HepG2 (cell line): ENCODE measurements around the gene RAD51. TPM values are rescaled to one million over a fixed set of nuclear protein-coding genes. Genes with fewer than 3 reads are reported as not detected.

Experiments
- ATAC-seq: fragments of 200-7000 bp; cut with Tn5 transposase; 3 replicates; pipeline ENCODE4 v1.9.1; 2020; ENCODE audit warnings: mild to moderate bottlenecking, moderate library complexity
- BruUV-seq: library from RNA; stranded (reverse); fragments of 400-500 nt; replicated peaks from 2 replicates; lab custom pipeline; 2021; lab: Mats Ljungman, UMichigan
- CTCF ChIA-PET: fragments of 300-600 bp; formaldehyde crosslinking; extraction: SDS; loops from one replicate; lab custom pipeline; 2021; ENCODE audit warnings: low total read pairs, inconsistent platforms, low intra/inter-chr PET ratio; lab: Yijun Ruan, JAX
- POLR2A ChIA-PET: fragments of 350-600 bp; sonication (Branson Sonifier 250); formaldehyde crosslinking; loops from one replicate; lab custom pipeline; 2020; ENCODE audit warnings: antibody characterized with exemption, inconsistent platforms; lab: Yijun Ruan, JAX
- DNase-seq: peaks from one replicate; pipeline ENCODE4 v3.0.0-alpha.2; 2015; ENCODE audit warnings: low spot score
- FAIRE-seq: peaks from 3 replicates; lab custom pipeline; 2011; peaks lifted over from hg19 to GRCh38; lab: Jason Lieb, UNC
- H2AFZ ChIP-seq: one replicate; pipeline ENCODE4 v1.6.1; 2011; ENCODE audit warnings: low read length, inconsistent platforms
- H3K27ac ChIP-seq: fragments of 300-600 bp; 3 replicates; pipeline ENCODE4 v1.8.0; 2011; ENCODE audit warnings: mixed run types, mild to moderate bottlenecking, mixed read lengths, low read length, inconsistent platforms; ENCODE audit not compliant: insufficient read depth; ENCODE audit errors: extremely low read length
- H3K27me3 ChIP-seq, 2 experiments: fragments of 200-600 bp in 1 of 2; 2 replicates in 1 of 2; 3 replicates in 1 of 2; pipeline versions ENCODE4 v1.6.0 to v1.8.0; 2011; ENCODE audit warnings: low read length in 2 of 2, mild to moderate bottlenecking in 2 of 2, moderate library complexity in 2 of 2, inconsistent platforms in 1 of 2; ENCODE audit not compliant: insufficient read depth in 2 of 2, control insufficient read depth in 1 of 2
- H3K36me3 ChIP-seq, 2 experiments: fragments of 200-600 bp in 1 of 2; replicated peaks in 1 of 2; 2 replicates in 1 of 2; 3 replicates in 1 of 2; pipeline versions ENCODE4 v1.5.1 to v1.8.0; 2011; ENCODE audit warnings: low read length in 2 of 2, inconsistent platforms in 1 of 2; ENCODE audit not compliant: insufficient read depth in 2 of 2, control insufficient read depth in 1 of 2
- H3K4me1 ChIP-seq: 2 replicates; pipeline ENCODE4 v1.5.1; 2012; ENCODE audit warnings: low read length, inconsistent platforms; ENCODE audit not compliant: insufficient read depth
- H3K4me2 ChIP-seq: 2 replicates; pipeline ENCODE4 v1.6.0; 2011; ENCODE audit warnings: low read depth, low read length, inconsistent platforms
- H3K4me3 ChIP-seq, 3 experiments: fragments of 200-600 bp in 1 of 3; sonication (generic), shearing (Covaris generic) in 1 of 3; replicated peaks in 1 of 3; 2 replicates each; pipeline ENCODE4 v1.5.1; 2011 to 2016; ENCODE audit warnings: low read length in 3 of 3, inconsistent platforms in 2 of 3, low read depth in 2 of 3, mild to moderate bottlenecking in 2 of 3, control low read depth in 1 of 3, mixed read lengths in 1 of 3; ENCODE audit not compliant: insufficient read depth in 1 of 3
- H3K79me2 ChIP-seq: one replicate; pipeline ENCODE4 v1.6.1; 2011; ENCODE audit warnings: low read length, inconsistent platforms; ENCODE audit not compliant: insufficient read depth
- H3K9ac ChIP-seq: 2 replicates; pipeline ENCODE4 v1.6.0; 2011; ENCODE audit warnings: mild to moderate bottlenecking, low read depth, low read length, inconsistent platforms; ENCODE audit not compliant: insufficient read depth
- H3K9me3 ChIP-seq: 2 replicates; pipeline ENCODE4 v1.5.1; 2012; ENCODE audit warnings: mild to moderate bottlenecking, low read length
- H4K20me1 ChIP-seq: 2 replicates; pipeline ENCODE4 v1.6.0; 2011; ENCODE audit warnings: inconsistent platforms, mild to moderate bottlenecking, low read length, moderate library complexity; ENCODE audit not compliant: insufficient read depth
- ASH2L ChIP-seq: fragments of 300-600, 200-600 bp; sonication (generic); IDR thresholded peaks from 2 replicates; pipeline ENCODE4 v1.7.0; 2017; ENCODE audit warnings: low read depth, mild to moderate bottlenecking, moderate library complexity, mixed read lengths, low read length; ENCODE audit not compliant: insufficient read length
- ATRX ChIP-seq: sonication (generic); formaldehyde crosslinking; IDR thresholded peaks from 2 replicates; pipeline ENCODE4 v1.4.0; 2020; ENCODE audit warnings: missing genetic modification reagents, borderline replicate concordance
- KDM5A ChIP-seq: fragments of 200-600 bp; sonication (generic); IDR thresholded peaks from 2 replicates; pipeline ENCODE4 v1.7.0; 2018; ENCODE audit warnings: antibody characterized with exemption, mild to moderate bottlenecking, low read length, borderline replicate concordance
- NRL ChIP-seq: sonication (generic); formaldehyde crosslinking; IDR thresholded peaks from 2 replicates; pipeline ENCODE4 v1.5.0; 2020; ENCODE audit warnings: missing genetic modification reagents, mild to moderate bottlenecking, moderate library complexity, borderline replicate concordance
- PRDM10 ChIP-seq: sonication (generic); formaldehyde crosslinking; IDR thresholded peaks from 2 replicates; pipeline ENCODE4 v1.4.0; 2020; ENCODE audit warnings: low read depth, missing genetic modification reagents
- SATB2 ChIP-seq: sonication (generic); formaldehyde crosslinking; IDR thresholded peaks from 2 replicates; pipeline ENCODE4 v1.5.0; 2020; ENCODE audit warnings: missing genetic modification reagents
- SKIL ChIP-seq: sonication (generic); formaldehyde crosslinking; IDR thresholded peaks from 2 replicates; pipeline ENCODE4 v1.8.0; 2022; ENCODE audit warnings: missing genetic modification reagents, mild to moderate bottlenecking, moderate library complexity, borderline replicate concordance
- SRSF9 ChIP-seq: fragments of 200-400 bp; formaldehyde crosslinking; IDR thresholded peaks from 2 replicates; pipeline ENCODE4 v1.6.1; 2018; ENCODE audit warnings: borderline replicate concordance, mild to moderate bottlenecking, low read depth, low read length; ENCODE audit not compliant: insufficient read depth, poor library complexity, severe bottlenecking
- ZBTB38 ChIP-seq: sonication (generic); formaldehyde crosslinking; IDR thresholded peaks from 2 replicates; pipeline ENCODE4 v1.5.1; 2020; ENCODE audit warnings: mild to moderate bottlenecking, missing genetic modification reagents
- ZNF160 ChIP-seq: sonication (generic); formaldehyde crosslinking; IDR thresholded peaks from 2 replicates; pipeline ENCODE4 v1.8.0; 2022; ENCODE audit warnings: mild to moderate bottlenecking, inconsistent platforms, missing genetic modification reagents
- ZNF317 ChIP-seq: sonication (generic); formaldehyde crosslinking; IDR thresholded peaks from 2 replicates; pipeline ENCODE4 v1.5.0; 2020; ENCODE audit warnings: mild to moderate bottlenecking, missing genetic modification reagents
- ZNF615 ChIP-seq: sonication (generic); formaldehyde crosslinking; IDR thresholded peaks from 2 replicates; pipeline ENCODE4 v1.5.0; 2020; ENCODE audit warnings: mild to moderate bottlenecking, missing genetic modification reagents, borderline replicate concordance
- ZNF761 ChIP-seq: sonication (generic); formaldehyde crosslinking; conservative IDR thresholded peaks from 2 replicates; pipeline ENCODE4 v1.4.0; 2020; ENCODE audit warnings: mild to moderate bottlenecking, missing genetic modification reagents
- WGBS: methylation state at CpG from one replicate; pipeline ENCODE4 v1.1.6; 2017; ENCODE audit warnings: low lambda C conversion rate; 5-methylcytosine and 5-hydroxymethylcytosine counted together
- in situ Hi-C: cut with HindIII; loops from 2 replicates; pipeline ENCODE4 v1.10.0; 2017; ENCODE audit warnings: low pct_unique_long_range_greater_than_20kb; ENCODE audit not compliant: extremely low pct_ligation_motif_present
- intact Hi-C: fragments of 100-400 bp; cut with micrococcal nuclease; formaldehyde crosslinking; loops from one replicate; pipeline ENCODE4 v1.10.0; 2022; ENCODE audit not compliant: unreplicated experiment
- polyA plus RNA-seq, 8 experiments: library from polyadenylated mRNA; depleted of rRNA in 3 of 8; stranded (reverse) in 7 of 8; unstranded in 1 of 8; fragments of >200 nt; fragmentation: Illumina TruSeq in 4 of 8; extraction: Trizol in 4 of 8; gene quantifications; 2 replicates each; pipeline versions ENCODE4 v1.2.1 to v1.2.3, GENCODE V29; 2011 to 2016; ENCODE audit warnings: low read depth in 4 of 8, missing spikeins in 1 of 8, mixed read lengths in 1 of 8; ENCODE audit not compliant: insufficient read depth in 1 of 8
- total RNA-seq, 5 experiments: library from RNA; depleted of rRNA; stranded (reverse); fragments of >200 nt; fragmentation: Illumina TruSeq; extraction: Trizol; gene quantifications; 2 replicates each; pipeline ENCODE4 v1.2.3, GENCODE V29; 2016; ENCODE audit warnings: low read depth in 1 of 5
- TF ChIP-seq, protein P1 (sequence below): sonication (generic); formaldehyde crosslinking; IDR thresholded peaks from 2 replicates; pipeline ENCODE4 v1.4.0; 2020; ENCODE audit warnings: missing genetic modification reagents

The RAD51 gene
- total and polyA plus RNA-seq, 2 of the 13 experiments (the other 11 are each of a cell fraction or from before 2014, with no cell fraction given), result 8.5 to 12.8 TPM

GRCh38 chr15:40693904-40694687, 878 bp upstream of the RAD51 start:
- intact Hi-C loops (loop anchor here (1.0 to 10.0 kb wide), 3 partner anchors 99 to 129 kb away; partner anchors contain the start of genes CCDC32 and KNL1), in situ Hi-C loops (loop anchor here (10.0 kb wide), 1 partner anchor 201 kb away; the partner anchor contains the start of gene VPS18)
- BruUV-seq, result TSS peak; percentile 76
- H4K20me1 ChIP-seq, result no peaks in the 10 kb centered on the region
- H3K27me3 ChIP-seq, result peaks cover 0 to 5% of the 10 kb centered on the region in 2 experiments; a peak in 1 of 5 replicates
- ChIA-PET CTCF (no interaction called here), POLR2A (interaction anchor here (0.6 to 2.3 kb wide), 19 partner anchors 9 to 200 kb away, joined by 3 to 17 read pairs (median 5); partner anchors contain the start of genes DNAJC17, GCHFR, RPUSD2 and VPS18)
- H3K79me2 ChIP-seq, result peaks cover 14% of the 10 kb centered on the region
- ATAC-seq (peak; percentile 63), DNase-seq (peak; percentile 6), FAIRE-seq (peak; percentile 32)
- peak overlapping the region; percentile 94 for H3K4me2 ChIP-seq
- WGBS, result 2% methylated on average over 29 of the region's 31 CpGs
- peak overlapping the region; percentile 97 for H3K27ac ChIP-seq
- no peak overlapping the region for H2AFZ ChIP-seq
- H3K36me3 ChIP-seq, result peaks cover 0 to 4% of the 10 kb centered on the region in 2 experiments; a peak in 1 of 5 replicates
- H3K4me3 ChIP-seq, result peak overlapping the region; percentile 80 to 100 (median 92)
- H3K4me1 ChIP-seq, result peaks cover 20% of the 10 kb centered on the region
- H3K9ac ChIP-seq, result peak overlapping the region; percentile 90
- H3K9me3 ChIP-seq, result no peaks in the 10 kb centered on the region
- TF ChIP-seq ATRX (CRISPR knock-in tag) (no peak), ASH2L (peak; percentile 61), ZBTB38 (CRISPR knock-in tag) (no peak), NRL (CRISPR knock-in tag) (no peak), ZNF317 (CRISPR knock-in tag) (0 out of 2 replicates have a peak, but pooled peaks have one; percentile 4), PRDM10 (CRISPR knock-in tag) (no peak), SKIL (0 out of 2 replicates have a peak, but pooled peaks have one; percentile 39), ZNF761 (0 out of 2 replicates have a peak, but pooled peaks have one; percentile 5), SATB2 (CRISPR knock-in tag) (peak; percentile 13; the same call in 1 of the 2 replicates), SRSF9 (no peak), KDM5A (peak; percentile 43; the same call in 1 of the 2 replicates), ZNF160 (0 out of 2 replicates have a peak, but pooled peaks have one; percentile 31), ZNF615 (CRISPR knock-in tag) (0 out of 2 replicates have a peak, but pooled peaks have one; percentile 71)
- TF ChIP-seq, protein P1, sequence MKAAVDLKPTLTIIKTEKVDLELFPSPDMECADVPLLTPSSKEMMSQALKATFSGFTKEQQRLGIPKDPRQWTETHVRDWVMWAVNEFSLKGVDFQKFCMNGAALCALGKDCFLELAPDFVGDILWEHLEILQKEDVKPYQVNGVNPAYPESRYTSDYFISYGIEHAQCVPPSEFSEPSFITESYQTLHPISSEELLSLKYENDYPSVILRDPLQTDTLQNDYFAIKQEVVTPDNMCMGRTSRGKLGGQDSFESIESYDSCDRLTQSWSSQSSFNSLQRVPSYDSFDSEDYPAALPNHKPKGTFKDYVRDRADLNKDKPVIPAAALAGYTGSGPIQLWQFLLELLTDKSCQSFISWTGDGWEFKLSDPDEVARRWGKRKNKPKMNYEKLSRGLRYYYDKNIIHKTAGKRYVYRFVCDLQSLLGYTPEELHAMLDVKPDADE (CRISPR knock-in tag), result 0 out of 2 replicates have a peak, but pooled peaks have one; percentile 32
